ENCODE measurements around the gene ZNF23.

The ZNF23 gene

DNA sequence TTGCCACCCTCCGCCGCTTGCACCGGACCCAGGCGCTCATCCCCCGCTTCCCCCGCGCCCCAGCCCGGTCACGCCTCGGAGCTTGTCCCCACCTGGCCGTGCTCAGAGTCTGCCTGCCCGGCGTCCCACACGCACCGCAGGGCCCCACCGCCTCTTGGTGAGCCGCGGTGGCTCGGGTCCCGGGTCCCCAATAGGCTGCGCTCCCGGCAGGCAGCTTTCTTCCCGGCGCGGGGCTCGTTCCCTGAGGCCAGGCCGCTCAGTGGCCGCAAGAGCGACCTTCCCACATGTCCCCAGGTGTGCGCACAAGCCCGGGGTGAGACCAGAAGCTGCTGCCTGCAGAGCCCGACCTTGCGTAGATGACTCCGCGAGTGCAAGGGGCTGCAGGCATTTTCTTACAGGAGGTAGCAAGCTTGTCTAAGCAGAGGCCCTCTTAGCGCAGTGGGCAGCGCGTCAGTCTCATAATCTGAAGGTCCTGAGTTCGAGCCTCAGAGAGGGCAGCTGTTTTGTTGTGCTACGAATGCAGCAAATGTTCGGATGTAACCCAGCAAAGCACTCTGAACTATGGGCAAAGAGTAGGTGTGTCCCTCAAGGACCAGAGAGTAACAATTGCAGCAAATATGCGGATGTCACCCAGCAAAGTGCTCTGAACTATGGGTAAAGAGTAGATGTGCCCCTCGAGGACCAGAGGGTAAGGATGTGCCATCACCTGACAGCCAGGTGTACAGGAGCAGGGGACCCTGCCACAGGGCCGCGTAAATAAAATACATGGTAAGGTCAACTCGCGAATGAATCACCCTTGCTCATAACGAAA is 35.8 kb downstream of the ZNF23 start:
- peak; percentile 34 for DNase-seq (ENCODE audit: low read depth)

DNA sequence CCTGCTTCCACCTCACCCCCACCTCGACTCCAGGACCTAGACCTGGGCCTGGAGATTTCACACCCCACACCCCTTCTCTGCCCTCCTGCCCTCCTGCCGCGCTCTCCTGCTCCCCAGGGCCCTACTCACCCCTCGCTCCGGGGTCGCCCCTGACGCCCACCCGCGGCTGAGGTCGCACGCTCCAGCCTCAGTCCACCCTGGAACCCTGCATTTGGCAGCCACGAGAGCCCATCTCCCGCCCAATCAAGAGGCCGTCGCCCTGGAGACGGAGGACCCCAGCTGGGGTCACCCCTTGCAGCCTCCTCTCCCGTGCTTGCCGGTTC is 36.3 kb downstream of the ZNF23 start:
- DNase-seq (ENCODE audit: low read depth): no peak

DNA sequence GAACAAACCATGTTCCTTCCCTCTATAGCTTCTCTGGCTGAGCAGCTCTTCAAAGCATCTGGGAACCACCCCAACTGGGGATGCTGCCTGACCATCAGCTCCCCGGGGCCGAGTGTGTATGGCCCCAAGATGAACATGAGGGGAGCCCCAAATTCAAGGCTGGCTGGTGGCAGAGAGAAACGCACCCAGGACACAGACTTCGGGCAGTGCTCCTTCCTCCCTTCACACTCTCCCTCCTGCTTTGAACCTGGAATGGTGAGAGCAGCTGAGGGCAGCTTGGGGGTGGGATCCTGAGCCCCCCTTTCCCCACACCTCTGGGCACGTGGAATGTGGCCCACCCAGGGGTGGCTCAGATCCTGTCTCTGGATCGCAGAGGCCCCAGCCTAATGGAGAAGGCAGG is 37.4 kb downstream of the ZNF23 start:
- DNase-seq (ENCODE audit: low read depth): no peak

DNA sequence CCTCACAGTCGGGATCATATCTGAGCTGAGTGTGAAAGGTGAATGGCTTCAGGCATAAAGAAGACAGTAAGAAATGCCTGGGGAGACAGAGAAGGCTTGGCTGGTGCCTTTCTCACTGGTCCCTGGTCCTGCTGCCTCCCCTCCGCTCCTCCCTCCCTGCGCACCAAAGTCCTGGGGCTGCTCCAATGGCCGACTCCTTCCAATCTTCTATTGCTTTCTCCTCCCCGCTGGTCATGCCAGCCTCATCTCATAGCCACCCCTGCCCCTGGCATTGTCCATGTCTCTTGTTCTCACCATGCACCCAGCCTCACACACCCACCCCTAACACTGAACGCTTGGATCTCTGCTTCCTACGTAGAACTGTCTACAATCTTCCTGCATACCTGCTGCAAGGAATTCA is 38.2 kb downstream of the ZNF23 start:
- no peak for DNase-seq (ENCODE audit: low read depth)

DNA sequence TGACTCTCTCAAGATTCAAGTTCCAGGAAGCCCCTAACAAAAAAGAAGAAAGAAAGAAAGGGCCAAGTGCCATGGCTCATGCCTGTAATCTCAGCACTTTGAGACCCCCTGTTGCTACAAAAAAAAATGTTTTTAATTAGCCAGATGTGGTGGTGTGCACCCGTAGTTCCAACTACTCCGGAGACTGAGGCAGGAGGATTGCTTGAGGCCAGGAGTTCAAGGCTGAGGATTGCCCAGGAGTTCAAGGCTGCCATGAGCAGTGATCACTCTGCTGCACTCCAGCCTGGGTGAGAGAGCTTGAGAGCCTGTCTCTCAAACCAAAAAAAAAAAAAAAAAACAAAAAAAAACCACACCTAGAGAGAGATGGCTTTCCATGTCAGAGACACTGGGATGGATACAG is 39.0 kb downstream of the ZNF23 start:
- no peak for DNase-seq (ENCODE audit: low read depth)

DNA sequence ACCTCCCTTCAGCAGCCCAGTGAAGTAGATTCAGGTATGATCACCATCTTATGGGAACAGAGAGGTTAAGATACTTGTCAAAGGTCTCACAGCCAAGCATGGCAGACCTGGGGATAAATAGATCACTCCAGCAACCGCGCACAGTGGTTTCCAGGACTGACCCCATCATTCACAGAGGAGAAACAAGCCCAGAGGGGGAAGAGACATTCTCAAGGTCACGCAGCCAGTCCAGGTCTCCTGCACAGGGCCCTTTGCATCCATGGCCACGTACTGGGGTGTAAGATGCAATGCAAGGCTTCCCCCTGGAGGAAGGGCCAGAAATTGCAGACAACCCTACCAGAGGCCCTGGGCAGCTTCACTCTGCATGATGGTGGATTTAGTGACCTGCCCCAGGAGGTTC is 40.1 kb downstream of the ZNF23 start:
- DNase-seq (ENCODE audit: low read depth): peak; percentile 11

DNA sequence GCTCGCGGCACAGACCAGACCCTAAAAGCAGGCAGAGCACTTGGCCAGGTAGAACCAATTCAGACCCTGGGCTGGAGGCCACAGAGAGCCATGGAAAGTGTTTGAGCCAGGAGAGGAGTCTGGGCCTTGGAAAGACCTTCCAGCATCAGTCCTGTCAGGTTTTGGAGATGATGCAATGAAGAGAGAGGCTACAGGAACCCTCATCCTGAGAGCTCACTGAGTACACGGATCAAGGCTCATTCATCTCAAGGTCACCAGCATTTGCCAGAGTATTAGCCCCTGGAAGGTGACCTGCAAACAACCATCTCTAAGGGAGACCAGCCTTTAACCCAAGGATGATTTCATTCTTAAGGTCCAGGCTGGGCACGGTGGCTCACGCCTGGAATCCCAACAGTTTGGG is 48.0 kb downstream of the ZNF23 start:
- DNase-seq (ENCODE audit: low read depth): no peak

DNA sequence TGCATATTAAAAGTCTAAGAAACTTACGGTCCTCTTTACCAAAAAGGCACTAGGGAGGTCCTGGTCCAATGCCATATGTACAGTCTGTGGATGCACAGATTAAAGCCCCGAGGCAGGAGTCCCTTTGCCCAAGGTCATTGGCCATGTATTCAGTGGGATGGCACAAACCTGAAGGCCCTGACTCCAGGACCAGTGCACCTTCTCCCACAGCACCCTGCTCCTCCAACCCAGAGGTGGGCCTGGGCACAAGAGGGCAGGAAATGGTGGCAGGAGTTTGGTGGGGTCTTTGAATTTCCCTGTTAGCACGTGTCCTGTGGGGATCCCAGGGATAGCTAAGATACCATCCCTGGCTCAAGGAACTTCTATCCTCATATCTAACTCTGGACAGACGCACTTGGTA is 48.7 kb downstream of the ZNF23 start:
- no peak for DNase-seq (ENCODE audit: low read depth)

DNA sequence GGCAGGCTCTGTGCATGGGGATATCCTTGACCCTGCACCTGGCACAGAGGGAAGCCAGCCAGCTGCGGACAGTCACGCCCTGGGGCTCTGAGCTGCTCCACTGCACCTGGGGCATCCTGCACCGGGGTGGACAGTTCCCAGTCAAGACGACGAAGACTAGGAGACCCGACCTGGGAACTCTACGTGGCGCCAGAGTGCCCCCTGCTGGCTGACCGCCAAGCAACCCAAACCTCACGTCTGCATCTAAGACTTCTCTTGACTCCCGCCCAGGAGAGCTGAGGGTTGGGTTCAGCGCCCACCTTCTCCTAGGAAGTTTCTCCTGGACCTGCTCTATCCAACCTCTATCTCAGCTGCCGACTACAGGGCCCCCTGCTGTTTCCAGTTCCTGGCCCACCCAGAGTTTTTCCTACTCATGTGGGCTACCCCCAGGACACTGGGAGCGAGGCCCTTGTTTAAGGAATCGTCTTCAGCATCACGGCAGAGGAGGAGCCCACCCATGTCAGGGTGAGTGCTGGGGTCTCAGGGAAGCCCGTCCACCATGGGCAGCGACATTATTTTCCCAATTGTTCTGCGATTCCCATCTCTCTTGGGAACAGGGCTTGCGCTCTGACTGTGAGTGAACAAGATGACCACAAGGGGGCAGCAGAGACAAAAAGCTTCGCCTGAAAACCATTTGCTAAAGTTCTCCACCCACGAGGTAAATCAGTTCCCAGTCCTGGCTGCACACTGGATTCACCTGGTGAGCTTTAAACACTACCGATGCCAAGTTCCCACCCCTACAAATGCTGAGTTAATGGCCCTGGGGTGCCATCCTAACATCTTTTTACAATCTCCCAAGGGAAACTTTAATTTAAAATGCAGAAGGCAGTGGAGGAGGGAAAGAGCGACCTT is 49.5 kb downstream of the ZNF23 start:
- peak; percentile 49 for DNase-seq (ENCODE audit: low read depth)

DNA sequence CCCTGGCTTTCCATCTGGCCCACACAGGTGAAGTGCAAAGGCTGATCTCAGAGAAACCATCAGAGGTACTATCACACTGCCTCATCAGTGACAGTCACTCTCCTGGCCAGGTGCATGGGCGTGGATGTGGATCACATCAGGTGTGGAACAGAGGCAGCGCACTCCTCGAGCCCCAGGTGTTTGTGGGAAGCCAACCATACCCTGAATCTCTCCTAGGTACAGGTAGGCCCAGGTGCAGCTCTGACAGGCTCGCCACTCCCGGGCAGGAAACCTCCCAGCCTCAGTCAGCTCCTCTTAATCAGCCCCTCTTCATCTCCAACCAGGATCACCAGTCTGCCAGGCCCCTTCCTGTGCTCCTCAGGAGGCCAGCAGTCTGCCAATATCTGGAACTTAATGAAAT is 51.9 kb downstream of the ZNF23 start:
- DNase-seq (ENCODE audit: low read depth): no peak

DNA sequence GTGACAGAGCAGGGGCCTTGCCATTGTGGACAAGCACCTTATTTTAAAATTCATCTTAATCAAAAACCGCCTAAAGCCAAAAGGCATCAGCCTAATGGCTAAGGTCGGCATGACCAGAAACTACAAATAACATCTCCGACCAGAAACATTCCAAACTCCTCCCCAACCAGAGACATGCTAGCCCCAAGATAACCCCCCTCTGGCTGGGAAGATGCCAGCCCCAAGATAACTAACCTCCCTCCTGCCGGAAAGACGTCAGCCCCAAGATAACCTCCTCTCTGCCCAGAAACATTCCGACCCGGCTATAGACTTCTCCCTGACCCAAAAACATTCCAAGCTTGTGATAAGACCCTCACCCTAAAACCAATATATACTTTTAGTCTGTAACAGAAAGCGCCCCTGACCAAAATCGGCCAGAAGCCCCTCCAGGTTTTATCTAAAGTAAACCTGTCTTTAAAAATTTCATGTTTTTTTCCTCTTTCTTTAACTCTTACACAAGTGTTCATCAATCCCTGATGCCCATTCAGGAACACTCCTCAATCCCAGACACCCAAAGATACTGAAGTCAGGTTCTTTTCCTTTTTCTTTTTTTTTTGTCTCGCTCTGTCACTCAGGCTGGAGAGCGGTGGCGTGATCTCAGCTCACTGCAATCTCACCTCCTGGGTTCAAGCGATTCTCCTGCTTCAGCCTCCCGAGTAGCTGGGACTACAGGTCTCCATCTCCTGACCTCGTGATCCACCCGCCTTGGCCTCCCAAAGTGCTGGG is 52.9 kb downstream of the ZNF23 start:
- no peak for DNase-seq (ENCODE audit: low read depth)

DNA sequence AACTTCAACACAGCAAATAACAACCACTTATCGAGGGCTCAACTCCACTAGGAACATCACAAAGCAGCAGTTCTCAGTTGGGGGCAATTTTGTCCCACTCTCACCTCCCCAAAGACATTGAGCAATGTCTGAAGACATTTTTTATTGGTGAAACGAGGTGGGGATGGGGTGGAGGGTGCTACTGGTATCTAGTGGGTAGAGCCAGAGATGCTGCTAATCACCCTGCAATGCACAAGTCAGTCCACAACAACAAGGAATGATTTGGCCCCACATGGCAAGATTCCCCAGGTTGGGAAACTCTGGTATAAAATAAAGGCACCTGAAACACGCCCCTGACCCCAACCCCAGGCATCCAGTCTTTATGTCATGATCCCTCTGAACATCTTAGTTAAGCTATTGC is 53.5 kb downstream of the ZNF23 start:
- DNase-seq (ENCODE audit: low read depth): no peak

DNA sequence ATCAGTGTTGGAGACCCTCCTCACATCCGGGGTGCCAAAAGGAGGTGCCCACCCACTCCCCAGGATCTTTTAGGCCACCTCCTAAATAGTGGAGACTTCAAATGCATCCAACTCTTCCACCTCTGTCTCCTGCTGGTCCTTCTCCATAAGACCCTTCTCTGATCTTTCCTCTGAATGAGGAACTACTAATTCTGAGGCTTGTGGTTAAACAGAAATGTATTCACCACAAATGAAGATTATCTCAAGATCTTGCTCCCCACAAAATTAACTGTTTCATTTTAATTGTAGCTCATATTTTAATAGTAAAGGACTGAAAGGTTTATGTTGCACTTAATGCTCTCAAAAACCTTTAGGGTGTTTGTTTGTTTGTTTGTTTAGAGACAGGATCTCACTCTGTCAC is 54.3 kb downstream of the ZNF23 start:
- DNase-seq (ENCODE audit: low read depth): no peak

DNA sequence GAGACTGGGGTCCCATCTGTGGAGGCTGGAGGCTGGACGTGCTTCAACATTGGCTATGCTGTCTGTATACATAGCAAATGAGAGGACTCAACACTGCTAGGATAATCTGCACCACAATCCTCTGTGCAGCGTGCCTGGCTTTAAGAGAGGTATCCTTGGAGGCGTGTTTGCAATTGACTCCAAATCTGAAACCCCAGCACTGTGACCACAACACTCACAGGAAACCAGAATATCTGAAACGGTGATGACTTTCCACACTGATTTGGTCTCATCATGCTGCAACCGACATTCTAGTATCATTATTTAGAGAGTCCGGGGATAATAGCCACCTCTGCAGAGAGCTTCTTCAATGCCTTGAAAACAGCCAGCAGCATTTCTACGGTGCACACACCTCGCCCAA is 55.3 kb downstream of the ZNF23 start:
- DNase-seq (ENCODE audit: low read depth): no peak

DNA sequence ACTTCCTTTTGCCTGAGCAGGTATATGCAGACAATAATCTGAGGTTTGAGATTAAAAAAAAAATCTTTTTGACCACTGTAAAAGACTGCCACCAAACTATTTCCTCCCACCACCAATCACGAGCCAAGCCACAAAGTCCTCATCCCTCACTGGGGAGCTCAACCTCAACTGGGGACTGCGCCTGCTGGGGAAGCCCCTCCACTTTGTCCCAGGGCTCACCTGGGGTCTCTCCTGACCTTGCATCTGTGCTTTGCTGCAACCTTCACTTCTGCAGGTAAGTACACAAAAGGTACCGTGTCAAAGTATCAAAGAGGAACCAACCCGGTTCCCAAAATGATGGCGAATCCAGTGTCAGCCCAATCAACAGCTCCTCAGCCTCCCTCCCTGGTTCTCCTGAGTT is 55.7 kb downstream of the ZNF23 start:
- no peak for DNase-seq (ENCODE audit: low read depth)

DNA sequence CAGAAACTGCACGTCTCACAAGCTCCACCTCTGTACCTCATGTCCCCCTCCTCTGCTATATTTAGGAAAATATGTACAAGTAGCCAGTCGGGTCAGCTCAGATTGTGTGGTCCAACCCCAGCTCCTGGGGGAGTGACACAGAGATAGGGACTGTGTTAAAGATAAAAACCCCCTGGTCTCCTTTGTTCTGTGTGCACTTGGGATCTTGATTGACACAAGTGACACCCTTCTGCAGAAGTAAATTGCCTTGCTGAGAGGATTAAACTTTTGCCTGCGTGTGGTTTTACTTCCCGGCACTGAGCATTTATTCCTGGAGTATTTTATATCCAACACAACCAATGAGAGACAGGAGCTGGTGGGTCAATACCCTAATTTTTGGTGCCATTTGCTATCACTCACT is 57.7 kb downstream of the ZNF23 start:
- DNase-seq (ENCODE audit: low read depth): no peak

DNA sequence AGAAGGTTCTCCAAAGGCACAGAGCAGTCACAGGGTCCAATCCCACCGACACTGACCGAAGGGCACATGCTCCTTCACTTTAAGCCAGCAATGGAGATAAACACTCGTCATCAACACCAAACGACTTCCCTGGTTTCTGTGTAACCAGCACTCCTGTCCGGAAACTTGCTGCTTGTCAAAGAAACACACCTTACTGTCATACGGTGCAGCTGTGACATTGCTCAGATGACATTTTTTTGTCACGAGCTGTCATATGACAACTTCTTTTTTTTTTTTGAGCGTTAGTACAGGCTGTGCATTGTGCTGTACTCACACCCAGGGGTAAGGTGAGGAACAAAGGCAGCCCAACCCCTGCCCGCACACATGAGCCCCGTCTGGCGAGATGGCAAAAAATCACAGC is 59.4 kb downstream of the ZNF23 start:
- no peak for DNase-seq (ENCODE audit: low read depth)

DNA sequence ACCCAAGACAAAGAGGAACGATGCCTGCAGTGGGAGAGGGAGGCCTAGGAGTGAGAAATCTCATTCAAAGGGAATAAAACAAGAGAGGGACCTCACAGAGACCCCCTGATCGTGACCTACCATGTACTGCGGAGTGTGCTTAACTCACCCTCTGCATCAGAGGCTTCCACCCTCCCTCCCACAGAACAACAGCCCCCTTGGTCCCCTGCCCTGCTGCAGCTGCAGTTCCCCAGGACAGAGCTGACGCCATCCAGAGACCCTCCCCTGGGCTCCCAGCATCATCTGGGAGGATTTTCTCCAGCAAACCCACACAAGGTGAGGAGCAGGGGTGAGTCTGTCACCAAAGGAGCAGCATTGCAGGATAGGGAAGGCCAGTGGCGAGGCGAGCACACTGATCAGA is 60.0 kb downstream of the ZNF23 start:
- DNase-seq (ENCODE audit: low read depth): no peak

DNA sequence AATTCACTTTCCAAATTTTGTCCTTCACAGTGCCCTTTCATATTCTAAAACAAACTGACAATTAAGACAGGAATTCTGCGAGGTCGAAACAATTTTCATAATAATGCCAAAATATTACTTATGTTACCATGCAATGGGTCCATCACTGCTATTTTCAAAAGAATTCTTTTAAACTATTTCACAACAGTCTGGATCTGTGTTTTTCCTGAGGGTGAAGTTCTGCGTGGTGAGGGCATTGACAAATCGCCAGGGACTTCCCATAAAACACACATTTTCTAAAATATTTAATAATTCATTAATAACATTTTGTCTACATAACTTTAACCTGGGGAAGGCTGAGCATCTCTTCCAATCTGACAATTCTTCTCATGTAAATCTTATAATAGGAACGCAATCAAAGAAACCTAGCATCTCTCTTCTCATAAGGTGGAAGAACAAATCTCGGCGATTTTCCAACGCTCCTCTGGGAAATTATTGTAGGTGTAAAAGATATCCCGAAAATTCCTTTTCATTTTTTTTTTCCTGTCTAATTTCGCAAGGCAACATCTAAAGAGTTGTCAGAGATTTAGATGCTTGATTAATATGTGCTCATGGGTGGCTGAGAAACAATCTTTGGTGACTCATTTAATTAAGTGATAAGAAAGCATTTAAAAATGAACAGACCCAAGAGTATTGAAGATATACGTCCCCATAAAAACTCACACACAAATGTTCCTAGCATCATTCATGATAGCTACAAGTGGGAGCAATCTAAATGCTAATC is 62.1 kb downstream of the ZNF23 start:
- DNase-seq (ENCODE audit: low read depth): no peak

All from activated T-cell treated with anti-CD3 and anti-CD28 coated beads for 48 hours (primary cell).